HG03175 (cell line): ENCODE data around the gene RRBP1.

ENCODE experiments used
- ATAC-seq: cut with Tn5 transposase; IDR thresholded peaks from one replicate; pipeline ENCODE4 v1.9.1; 2021; ENCODE audit warnings: mild to moderate bottlenecking, moderate library complexity; ENCODE audit not compliant: unreplicated experiment

Gene RRBP1

DNA sequence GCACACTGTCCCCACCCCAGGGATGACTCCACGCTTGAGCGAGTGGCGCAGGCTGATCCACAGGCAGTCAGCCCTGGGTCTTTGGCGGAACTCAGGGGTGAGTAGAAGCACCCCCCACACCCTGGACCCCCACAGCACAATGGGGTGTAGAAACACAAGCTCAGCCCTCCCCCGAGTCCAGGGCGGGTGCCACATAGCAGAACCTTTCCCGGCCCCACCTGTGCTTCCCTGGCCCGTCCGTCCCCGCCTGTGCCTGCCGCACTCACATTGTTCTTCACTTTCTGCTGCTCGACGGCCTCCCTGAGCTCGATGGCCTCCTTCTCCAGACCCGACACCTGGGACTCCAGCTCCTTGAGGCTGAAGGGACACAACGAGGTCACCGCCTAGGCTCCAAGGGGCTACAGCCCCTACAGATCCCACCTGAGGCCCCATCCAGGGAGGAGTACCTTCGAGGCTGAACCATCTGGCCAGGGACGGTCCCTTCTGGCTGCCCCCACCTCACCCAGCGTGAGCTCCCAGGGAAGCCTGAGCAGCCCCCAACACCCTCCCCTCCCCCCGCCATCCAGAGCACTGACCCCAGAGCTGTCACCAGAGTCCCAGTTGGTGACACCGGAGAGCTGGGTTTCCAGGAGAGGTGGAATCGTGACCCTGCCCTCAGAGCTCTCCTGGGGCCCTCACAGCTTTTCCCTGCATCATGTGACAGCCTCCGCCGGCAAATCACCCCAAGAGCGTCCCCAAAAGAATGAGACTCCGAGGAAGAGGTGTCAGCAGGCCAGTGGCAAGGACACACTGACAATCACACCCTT lies 56.6 kb downstream of the RRBP1 start:
- ATAC-seq, result no peak

DNA sequence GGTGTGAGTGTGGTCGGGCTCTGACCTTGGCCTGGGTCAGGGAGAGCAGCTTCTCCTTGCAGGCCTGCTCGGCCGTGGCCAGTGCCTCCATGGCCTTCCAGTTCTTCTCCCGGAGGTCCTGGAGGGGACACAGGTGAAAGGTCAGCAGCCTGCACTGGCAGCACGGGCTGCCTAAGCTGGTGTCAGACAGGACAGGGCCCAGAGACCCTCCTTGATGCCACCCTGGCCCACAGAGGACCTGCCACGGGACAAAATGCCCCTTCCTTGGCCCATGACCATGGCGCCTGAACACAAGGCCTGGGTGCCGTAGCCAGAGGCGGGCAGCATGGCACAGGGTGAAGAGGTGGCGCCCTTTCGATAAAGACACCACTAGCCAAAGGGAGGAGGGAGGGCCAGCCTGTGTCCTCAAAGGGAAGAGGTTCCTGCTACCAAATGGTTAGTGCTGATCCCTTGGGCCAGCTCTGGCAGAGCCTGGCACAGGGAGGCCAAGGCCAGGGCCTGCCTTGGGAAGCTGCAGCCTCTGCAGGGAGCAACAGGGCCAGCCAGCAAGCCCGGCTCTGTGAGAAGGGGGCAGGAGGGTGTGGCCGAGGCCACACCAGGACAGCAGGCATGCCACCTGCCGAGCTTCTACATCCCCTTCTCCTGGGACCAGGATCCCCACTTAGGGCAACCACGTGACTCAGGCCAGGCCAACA lies 57.3 kb downstream of the RRBP1 start:
- ATAC-seq, result no peak

DNA sequence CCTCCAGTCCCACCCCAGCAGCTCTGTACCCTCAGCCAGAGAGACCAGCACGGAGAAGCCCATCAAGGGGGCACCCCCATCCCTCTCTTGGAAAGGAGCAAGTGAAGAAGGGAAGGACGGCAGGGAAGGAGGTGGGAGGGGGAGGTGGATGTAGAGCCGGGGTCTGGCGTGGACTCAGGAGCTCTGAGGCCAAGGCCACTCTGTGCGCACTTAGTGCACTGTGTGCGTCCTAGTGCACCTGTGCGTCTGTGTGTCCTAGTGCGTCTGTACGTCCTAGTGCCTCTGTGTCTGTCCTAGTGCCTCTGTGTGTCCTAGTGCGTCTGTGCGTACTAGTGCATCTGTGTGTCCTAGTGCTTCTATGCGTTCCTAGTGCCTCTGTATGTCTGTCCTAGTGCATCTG lies 58.0 kb downstream of the RRBP1 start:
- no peak for ATAC-seq

DNA sequence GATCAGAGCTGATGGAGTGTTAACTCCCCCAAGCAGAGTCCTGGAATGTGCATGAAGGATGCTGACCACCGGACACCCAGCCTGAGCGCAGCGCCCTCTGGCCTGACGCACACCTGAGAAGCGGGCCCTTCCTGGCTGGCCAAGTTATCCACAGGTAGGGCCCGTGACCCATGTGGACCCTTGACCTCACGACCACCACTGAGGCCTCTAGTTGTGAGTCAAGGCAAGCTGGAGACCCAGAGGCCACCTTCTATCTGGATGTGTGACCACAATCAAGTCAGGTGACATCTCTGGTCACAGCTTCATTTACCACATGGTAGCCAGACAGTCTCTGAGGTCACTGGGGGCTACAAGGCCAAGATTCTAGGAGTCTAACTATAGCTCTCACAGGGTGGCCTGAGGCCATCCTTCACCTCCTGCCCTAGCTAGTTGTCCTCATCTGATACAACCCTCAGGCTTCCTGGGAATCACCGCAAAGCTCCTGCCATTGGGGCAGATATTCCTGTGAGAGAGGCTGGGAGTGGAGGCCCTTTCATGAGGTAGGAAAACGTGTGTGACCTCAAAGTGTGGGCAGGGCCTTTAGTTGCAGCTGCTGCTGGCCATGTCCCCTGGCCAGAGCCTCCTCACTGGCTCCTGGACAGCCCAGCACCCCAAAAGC lies 59.1 kb downstream of the RRBP1 start:
- no peak for ATAC-seq

DNA sequence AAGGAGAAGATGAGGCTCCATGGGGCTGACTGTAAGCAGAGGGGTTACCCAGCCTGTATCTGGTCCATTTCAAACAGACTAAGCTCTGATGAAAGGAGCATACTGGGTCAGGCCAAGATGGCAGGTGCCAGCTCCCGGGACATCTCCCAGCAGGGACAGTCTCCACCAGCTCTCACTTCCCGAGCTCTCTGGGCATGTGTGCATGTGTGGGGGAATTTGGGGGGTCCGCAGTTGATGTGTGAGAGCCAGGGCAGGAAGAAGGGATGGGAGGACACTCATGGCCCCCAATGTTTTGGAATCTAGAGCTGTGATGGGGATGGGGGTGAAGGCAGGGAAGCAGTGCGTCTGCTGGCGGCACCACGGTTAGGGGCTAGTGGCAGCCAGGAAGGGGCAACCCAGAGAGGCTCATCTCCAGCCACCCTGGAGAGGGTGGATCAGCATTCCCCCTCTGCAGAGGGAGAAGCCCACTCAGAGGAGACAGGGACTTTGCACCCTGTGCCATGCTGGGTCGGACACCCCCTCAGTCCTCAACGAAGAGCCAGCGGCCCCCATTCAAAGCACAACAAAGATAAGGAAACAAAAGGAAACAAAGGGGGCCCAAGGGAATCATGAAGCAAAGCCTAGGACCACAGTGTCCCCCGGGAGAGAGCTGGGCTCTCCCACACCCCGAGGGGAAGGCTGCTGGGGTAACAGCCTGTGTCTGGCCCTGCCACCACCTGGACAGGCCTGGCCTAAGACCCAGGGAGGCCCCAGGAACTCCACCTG lies 59.8 kb downstream of the RRBP1 start:
- ATAC-seq, result no peak

DNA sequence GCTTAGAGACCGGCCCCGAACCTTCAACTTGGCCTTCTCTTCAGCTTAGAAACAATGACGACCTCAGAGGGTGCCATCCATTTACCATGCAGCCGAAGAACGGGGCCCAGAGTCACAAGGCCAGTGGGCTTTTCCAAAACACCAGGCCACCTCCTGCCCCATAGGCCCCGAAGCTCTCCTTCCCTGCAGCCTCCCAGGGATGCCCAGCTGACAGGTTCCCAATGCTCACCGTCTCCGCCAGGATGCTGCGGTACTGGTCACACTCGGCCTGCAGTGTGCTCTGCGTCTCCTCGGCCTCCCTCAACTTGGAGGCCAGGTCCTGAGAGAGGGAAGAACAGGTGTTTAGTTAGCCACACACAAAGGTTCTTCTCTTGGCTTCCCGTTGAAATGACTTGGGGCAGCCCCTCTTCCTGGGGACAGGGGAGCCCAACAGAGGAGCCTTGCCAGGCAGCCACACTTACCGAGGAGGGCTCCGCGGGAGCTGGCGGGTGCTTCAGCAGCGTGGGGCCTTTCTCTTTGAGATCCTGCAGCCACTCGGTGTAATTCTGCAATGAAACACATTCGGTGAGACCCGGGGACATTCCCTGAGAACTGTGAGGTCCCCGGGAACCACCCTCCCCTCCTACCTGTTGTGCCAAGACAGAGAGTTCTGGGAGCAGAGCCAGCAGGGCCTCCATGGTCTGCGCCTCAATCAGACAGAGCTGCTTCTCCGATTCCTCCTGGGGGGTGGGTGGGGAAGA lies 60.6 kb downstream of the RRBP1 start:
- ATAC-seq, result no peak

DNA sequence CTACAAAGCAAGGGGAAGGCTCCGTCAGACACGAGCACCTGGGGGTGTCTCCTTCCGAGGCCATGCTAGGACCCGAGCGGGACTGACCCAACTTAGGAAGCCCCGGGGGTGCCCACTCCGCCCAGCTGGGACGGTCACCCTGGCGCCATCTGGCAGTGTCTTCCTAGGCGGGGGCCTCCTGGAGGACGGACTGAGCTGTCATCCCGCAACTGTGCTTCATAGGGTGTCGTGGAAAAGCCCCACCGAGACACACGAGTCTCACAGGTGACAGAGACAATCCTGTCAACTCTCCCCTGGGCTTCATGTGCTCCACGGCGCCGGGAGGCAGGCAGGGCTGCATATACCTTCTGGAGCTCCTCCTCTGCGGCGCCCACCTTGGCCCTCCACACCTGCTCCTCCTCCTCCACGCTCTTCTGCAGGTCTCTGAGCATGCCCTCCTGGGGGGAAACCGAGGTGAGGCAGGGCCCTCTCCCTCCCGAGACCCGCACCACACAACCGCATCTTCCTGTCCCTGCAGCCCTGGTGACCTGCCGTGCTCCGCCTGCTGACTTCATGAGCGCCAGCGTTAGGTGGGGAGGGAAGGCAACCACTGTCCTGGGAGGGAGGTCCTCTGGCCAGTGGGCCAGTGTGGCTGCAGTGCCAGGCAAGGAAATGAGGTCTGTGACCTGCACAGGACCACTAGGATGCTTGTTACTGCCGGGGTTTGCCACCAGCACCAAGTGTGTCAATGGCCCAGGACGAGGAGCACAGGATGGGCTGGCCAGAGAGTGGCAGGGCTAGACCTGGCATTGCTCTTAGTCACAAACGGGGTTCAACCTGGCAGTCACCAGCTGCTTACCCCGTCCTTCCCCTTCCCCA lies 61.4 kb downstream of the RRBP1 start:
- no peak for ATAC-seq

DNA sequence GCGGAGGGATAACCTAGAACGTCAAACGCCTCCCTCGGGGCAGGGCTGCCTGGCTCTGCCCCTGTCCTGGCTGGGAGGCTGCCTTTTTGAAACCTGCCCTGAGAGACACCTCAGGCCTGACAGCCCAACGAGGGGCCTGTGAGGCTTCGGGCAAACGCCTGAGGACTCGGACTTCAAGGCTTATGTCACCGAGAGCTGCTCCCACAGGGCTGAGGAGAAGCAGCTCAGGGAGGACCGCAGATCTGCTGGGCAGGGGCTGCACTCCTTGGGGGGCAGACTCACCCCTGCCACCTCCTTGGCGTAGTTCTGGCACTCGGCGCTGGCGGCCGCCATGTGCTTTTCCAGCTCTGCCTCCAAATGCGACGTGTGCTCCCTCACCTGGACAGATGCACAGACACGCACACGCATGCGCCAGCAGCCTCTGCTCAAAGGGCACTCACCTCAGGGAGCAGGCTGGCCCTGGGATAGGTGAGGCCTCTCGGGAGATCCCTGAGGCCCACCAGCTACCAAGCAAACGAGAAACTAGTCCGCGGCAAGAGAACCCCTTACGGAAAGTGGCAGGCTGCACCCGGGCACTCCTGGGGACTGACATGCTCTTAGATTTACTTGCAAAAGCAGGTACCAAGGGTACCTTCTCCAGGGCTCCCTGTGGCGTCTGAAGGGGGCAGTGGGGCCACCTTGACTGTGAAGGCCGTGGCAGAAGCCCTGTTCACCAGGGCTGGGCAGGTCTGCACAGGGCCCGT lies 62.5 kb downstream of the RRBP1 start:
- ATAC-seq, result no peak

DNA sequence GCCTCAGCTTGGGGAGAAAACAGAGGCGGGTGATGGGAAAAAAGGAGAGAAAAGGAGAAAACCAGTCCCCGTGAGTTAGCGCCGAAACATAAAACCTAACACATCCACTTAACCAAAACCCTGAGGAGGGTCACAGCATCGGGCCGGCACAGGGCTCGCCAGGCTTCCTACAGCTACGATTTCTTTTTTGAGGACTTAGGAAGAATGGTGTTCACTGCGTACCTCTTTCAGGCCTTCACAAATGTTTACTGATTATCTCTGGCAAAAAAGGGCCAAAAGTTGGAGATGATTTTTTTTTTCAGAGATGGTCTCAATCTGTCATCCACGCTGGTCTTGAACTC lies 63.4 kb downstream of the RRBP1 start:
- ATAC-seq, result no peak

DNA sequence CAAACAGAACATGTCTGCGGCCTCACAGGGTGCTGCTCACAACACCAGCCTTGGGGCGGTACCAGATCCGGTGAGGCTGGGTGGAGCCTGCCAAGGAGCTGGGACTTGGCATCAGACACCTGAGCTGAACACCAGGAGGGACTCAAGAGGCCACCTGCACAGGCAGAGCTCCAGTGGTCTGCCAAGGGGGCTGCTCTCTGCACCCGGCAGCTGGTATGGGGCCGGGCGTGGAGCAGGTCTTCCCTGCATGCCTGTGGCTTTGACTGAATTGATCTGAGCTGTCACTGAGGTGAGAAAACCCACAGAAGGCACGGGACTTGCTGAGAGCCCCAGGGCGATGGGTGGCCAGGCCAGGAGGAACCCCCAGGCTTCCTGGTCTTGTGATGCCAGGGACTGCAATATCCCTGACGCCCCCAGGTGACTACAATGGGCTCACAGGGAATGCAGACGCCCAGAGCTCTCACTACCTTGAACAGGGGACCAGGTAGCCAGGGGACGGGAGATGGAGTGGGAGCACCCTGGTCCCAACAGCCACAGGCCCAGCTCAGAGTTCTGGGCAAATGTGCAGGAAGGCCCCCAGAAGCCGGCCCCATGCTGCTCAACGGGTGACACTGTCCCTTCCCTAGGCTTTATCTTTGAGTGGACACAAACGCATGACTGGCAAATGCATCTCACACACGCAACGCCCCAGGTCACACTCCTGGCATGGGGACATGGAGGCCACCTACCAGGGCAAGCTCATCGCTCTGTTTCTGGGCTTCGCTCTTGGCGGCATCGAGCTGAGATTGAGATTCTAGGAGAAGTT lies 64.0 kb downstream of the RRBP1 start:
- ATAC-seq, result no peak

DNA sequence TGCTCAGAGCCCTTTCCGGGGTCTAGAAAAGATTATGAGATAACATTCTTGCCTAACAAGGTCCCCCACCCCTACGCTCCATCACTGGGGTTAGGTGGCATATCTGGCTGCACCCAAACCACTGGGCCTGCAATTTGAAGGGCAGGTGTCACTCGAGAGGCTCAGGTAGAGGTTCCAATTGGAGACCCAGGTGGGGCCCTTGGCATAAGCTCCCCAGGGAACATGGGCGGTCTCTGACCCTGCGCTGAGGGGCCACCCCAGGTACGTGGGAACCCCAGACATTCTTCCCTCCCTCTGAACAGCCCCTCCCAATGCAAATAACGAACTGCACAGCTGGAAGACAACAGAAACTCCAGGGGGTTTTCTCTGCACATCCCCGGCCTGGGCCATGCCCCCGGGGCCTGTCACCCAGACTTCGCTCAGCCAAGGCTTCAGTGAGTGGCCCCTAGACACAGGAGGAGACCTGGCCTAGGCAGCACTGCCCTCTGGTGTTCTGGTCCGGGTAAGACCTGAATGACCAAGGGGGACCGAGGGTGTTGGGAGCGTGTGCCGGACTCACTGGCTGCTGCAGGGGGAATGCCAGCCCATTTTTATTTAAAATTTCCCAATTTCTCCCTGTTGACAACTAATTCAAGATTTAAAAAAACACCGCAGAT lies 64.7 kb downstream of the RRBP1 start:
- ATAC-seq, result no peak

DNA sequence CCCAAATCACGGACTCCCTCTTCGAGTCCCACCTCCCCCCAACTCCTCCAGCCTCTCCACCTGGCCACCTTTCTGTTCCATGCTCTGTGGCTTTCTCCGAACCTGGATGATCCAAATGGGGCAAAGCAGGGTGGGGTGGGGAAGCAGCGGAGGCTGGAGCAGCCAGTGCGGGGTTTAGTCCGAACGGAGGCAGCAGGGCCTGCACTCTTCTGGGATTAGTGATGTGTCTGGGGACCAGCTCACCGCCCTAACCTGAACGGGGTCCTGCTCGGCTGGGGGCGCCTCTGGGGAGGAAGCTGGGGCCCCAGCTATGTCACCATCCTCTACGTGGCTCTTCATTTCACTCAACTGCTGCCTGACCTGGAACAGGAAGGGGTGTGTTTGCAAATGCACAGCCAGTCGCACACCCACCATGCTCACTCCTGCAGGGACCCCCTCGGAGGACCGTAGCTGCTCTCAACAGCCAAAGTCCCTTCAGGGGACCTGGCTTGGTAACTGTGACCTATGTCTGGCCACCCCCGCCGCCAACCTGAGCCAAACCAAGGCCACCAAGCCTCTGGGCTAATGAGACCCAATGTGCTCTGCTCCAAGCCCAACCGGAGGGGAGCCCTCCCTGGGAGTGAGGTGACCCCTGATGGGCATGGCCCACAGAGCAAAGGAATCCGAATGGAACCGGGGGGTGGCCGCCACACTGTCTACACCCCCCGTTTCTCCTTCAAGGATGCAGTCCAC lies 65.4 kb downstream of the RRBP1 start:
- ATAC-seq, result no peak

DNA sequence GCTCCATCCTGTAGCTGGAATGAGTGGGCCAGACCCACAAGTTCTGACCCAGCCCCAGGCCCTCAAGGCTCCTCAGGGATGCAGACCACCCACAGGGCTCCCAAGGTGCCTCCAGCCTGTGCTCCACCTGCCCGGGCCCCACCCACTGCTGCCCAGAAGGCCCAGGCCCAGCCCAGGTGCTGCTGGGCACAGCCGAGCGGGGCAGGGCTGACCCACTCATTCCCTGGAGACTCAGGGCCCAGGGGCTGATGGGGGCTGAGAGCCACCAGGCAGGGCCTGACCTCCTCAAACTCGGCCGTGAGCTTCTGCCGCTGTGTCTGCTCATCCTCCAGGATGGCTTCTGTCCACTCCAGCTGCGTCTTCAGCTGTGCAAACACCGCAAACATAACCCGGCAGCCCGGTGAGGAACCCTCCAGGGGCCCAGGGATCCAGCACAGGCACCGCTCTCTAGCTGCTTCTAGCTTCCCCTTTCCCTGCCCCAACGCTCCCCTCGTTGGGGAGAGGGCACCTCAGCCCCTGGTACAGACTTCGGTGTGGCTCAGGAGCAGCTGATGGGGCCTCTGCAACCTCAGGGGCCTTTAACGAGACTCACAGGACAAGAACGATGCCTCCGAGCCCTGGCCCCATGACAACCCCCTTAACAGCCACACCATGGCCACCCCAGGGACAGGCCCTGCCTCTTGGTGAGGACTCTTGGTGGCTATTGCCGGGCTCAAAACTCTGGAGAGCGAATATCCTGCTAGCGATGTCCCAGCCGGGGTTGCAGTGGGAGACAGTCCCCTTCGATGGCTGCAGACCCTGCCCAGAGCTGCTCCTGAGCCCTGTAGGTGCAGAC lies 66.2 kb downstream of the RRBP1 start:
- no peak for ATAC-seq

DNA sequence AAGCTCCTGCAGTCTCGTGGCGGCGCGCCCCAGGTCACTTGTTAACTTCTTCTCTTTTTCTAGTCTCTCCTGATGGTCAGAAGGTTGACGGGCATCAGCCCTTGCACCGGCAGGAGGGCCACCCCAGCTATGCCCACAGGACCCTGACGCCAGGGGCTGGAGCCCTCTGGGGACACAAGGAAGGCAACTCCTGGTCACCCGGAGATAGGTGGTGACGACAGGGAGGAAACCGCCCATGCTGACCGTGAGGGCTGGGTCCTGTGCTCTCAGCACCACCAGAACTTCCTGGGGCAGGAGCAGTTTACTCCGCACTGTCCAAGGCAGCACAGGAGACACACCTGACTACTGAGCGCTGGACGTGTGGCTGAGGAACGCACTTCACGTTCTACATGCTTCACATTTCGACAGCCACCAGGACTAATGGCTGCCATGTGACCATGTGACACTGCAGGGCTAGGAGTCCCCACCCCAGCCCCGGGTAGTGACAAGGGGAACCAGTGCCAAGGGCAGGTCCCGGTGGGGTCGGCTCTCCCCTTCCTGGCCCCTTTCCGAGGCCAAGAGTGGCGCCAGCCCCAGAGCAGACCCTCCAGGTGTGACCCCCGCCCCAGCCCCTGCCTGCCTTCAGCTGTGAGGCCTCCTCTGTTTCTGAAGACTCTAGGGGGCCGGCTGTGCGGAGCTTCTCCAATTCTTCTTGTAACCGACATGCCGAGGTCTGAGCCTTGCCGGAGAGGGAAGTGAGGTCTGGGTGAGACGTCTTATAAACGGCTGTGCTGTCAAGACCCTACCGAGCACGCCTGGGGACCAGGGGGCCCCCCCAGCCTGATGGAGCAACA lies 67.0 kb downstream of the RRBP1 start:
- no peak for ATAC-seq

DNA sequence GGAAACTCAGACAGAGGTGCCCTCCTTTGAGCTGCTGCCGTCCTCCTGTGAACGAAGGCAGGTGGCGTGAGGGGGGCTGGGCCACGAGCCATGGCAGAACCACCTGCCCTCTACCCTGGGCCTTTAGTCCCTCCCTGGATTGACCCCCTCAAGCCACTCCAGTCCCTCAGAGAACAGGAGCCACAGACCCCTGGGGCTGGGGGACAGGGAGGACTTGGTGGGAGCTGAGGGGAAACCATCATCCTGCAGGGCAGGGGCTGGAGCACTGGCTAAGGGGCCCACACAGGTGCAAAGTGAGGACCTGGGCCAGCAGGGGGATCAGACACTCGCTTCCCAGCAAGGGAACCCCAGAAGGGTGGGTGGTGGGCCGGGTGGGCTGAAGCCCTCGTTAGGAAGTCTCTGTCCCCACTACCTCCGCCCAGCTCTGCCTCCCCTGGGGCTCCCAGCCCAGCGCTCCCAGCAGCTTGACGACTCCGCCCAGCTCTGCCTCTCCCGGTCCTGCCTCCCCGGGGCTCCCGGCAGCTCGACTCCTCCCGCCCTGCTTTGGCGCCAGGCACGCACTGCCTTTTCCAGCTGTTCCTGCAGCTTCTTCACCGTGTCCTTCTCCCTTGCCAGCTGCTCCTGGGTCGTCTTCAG lies 67.7 kb downstream of the RRBP1 start:
- ATAC-seq, result no peak
